K562 (cell line): ENCODE data around the gene RASGRP1. TPM values are rescaled to one million over a fixed set of nuclear protein-coding genes. Genes with fewer than 3 reads are reported as not detected.
A peak's percentile ranks its signal among the peaks of the same experiment; 100 is the strongest.

ENCODE experiments used
- ARHGAP35 ChIP-seq: fragments of 450-650 bp; IDR thresholded peaks from 2 replicates; pipeline ENCODE4 v1.6.1; 2018; ENCODE audit not compliant: partially characterized antibody
- ATF1 ChIP-seq, 2 experiments: fragments of 450-650 bp in 1 of 2; IDR thresholded peaks; 2 replicates each; pipeline ENCODE4 v1.6.1; 2016; ENCODE audit warnings: missing compliant biosample characterization in 1 of 2, missing genetic modification characterization in 1 of 2
- DNMT1 ChIP-seq: fragments of 450-650 bp; IDR thresholded peaks from 2 replicates; pipeline ENCODE4 v1.6.1; 2016; ENCODE audit warnings: antibody characterized with exemption, mild to moderate bottlenecking
- DPF2 ChIP-seq: fragments of 450-650 bp; IDR thresholded peaks from 2 replicates; pipeline ENCODE4 v1.6.1; 2016
- FOXA3 ChIP-seq, 2 experiments: fragments of 450-650 bp in 1 of 2; sonication (generic) in 1 of 2; formaldehyde crosslinking; IDR thresholded peaks in 1 of 2; conservative IDR thresholded peaks in 1 of 2; 2 replicates each; pipeline versions ENCODE4 v1.4.0 to v1.8.0; 2020 to 2022; ENCODE audit warnings: mild to moderate bottlenecking in 2 of 2, missing genetic modification reagents in 1 of 2
- FOXJ2 ChIP-seq: fragments of 200-800 bp; sonication (Bioruptor generic); IDR thresholded peaks from 2 replicates; pipeline ENCODE4 v1.6.1; 2016; ENCODE audit warnings: missing genetic modification characterization, missing compliant biosample characterization
- MECOM ChIP-seq: fragments of 250-450 bp; sonication (Bioruptor Pico); IDR thresholded peaks from 2 replicates; pipeline ENCODE4 v1.8.0; 2022; ENCODE audit warnings: inconsistent platforms
- MYNN ChIP-seq, 2 experiments: sonication (generic); formaldehyde crosslinking in 1 of 2; IDR thresholded peaks; 2 replicates each; pipeline versions ENCODE4 v1.5.0 to v1.6.1; 2016 to 2020; ENCODE audit warnings: antibody characterized with exemption in 1 of 2, missing genetic modification reagents in 1 of 2
- NRF1 ChIP-seq, 2 experiments: fragments of 450-650 bp; IDR thresholded peaks in 1 of 2; conservative IDR thresholded peaks in 1 of 2; 2 replicates each; pipeline ENCODE4 v1.6.1; 2014; ENCODE audit warnings: mild to moderate bottlenecking in 2 of 2
- SP1 ChIP-seq: sonication (generic); formaldehyde crosslinking; IDR thresholded peaks from 2 replicates; pipeline ENCODE4 v1.8.1; 2022; ENCODE audit warnings: mild to moderate bottlenecking, missing genetic modification reagents
- TCF7L2 ChIP-seq: fragments of 150-350 bp; IDR thresholded peaks from 2 replicates; pipeline ENCODE4 v1.6.1; 2016; ENCODE audit warnings: low read depth, mild to moderate bottlenecking, low read length, moderate library complexity
- TEAD4 ChIP-seq, 2 experiments: sonication (generic) in 1 of 2; formaldehyde crosslinking in 1 of 2; IDR thresholded peaks; 2 replicates each; pipeline versions ENCODE4 v1.6.1 to v1.8.0; 2012 to 2022; ENCODE audit warnings: borderline replicate concordance in 1 of 2, inconsistent platforms in 1 of 2, low read length in 1 of 2, mild to moderate bottlenecking in 1 of 2, missing genetic modification reagents in 1 of 2
- U2AF1 ChIP-seq: fragments of 200-400 bp; formaldehyde crosslinking; optimal IDR thresholded peaks from 2 replicates; pipeline ENCODE3; 2017; ENCODE audit warnings: mild to moderate bottlenecking, low read depth, low read length, moderate library complexity
- ZBTB40 ChIP-seq, 2 experiments: fragments of 450-650 bp in 1 of 2; sonication (generic) in 1 of 2; formaldehyde crosslinking in 1 of 2; IDR thresholded peaks; 2 replicates each; pipeline versions ENCODE4 v1.7.1 to v1.9.0; 2016 to 2022; ENCODE audit warnings: inconsistent platforms in 1 of 2, mild to moderate bottlenecking in 1 of 2, missing genetic modification reagents in 1 of 2
- ZBTB43 ChIP-seq: sonication (generic); formaldehyde crosslinking; IDR thresholded peaks from 2 replicates; pipeline ENCODE4 v1.8.0; 2023; ENCODE audit warnings: mild to moderate bottlenecking, missing genetic modification reagents
- ZNF384 ChIP-seq: IDR thresholded peaks from 2 replicates; pipeline ENCODE4 v1.6.1; 2012; ENCODE audit warnings: low read depth, low read length, improper control_type of control experiment
- ZNF41 ChIP-seq: fragments of 250-450 bp; sonication (Bioruptor Pico); conservative IDR thresholded peaks from 2 replicates; pipeline ENCODE4 v1.4.0; 2020; ENCODE audit warnings: mild to moderate bottlenecking
- ZNF695 ChIP-seq: fragments of 450-650 bp; formaldehyde crosslinking; IDR thresholded peaks from 2 replicates; pipeline ENCODE4 v1.4.0; 2020; ENCODE audit warnings: mild to moderate bottlenecking, moderate library complexity
- ZNF696 ChIP-seq: fragments of 250-450 bp; sonication (Bioruptor Pico); conservative IDR thresholded peaks from 2 replicates; pipeline ENCODE4 v1.4.0; 2020; ENCODE audit warnings: mild to moderate bottlenecking, moderate library complexity
- polyA plus RNA-seq, 8 experiments: library from polyadenylated mRNA; depleted of rRNA in 4 of 8; stranded (reverse) in 5 of 8; unstranded in 3 of 8; fragments of >200 nt; fragmentation: Nextera tagmentation in 2 of 8; fragmentation: Illumina TruSeq in 1 of 8; extraction: Ambion mirVana in 2 of 8; extraction: Trizol in 1 of 8; gene quantifications; 2 replicates each; pipeline versions ENCODE4 v1.2.1 to v1.2.3, GENCODE V29; 2011 to 2014; ENCODE audit warnings: inconsistent platforms in 1 of 8, missing spikeins in 1 of 8
- total RNA-seq, 7 experiments: library from RNA; depleted of rRNA in 6 of 7; stranded (reverse); fragments of >200 nt in 6 of 7; fragmentation: Illumina TruSeq in 2 of 7; extraction: Trizol in 2 of 7; gene quantifications; 2 replicates each; pipeline versions ENCODE4 v1.2.1 to v1.2.3, GENCODE V29; 2011 to 2021; ENCODE audit warnings: low replicate concordance in 1 of 7

RASGRP1 gene
- total and polyA plus RNA-seq, 9 of the 15 experiments (the other 6 are each of a cell fraction or from before 2014, with no cell fraction given) = 0.14 to 0.72 (median 0.31) TPM

GRCh38 chr15:38589502-38589901, 24.9 kb upstream of the RASGRP1 start (continued):
- TF ChIP-seq ZBTB40 (IDR thresholded peaks at IDR 0.05) (no peak), ZBTB40 (CRISPR knock-in tag; IDR thresholded peaks at IDR 0.05) (no peak), FOXA3 (CRISPR knock-in tag; conservative IDR thresholded peaks at IDR 0.05 in 1 of 2, IDR thresholded peaks at IDR 0.05 in 1 of 2) (no peak), ARHGAP35 (no peak), DPF2 (peak; percentile 94), ZNF696 (CRISPR knock-in tag) (no peak), NRF1 (conservative IDR thresholded peaks at IDR 0.05 in 1 of 2, IDR thresholded peaks at IDR 0.05 in 1 of 2) (no peak), MECOM (CRISPR knock-in tag) (0 out of 2 replicates have a peak, but pooled peaks have one; percentile 49), MYNN (IDR thresholded peaks at IDR 0.05) (no peak), MYNN (CRISPR knock-in tag; IDR thresholded peaks at IDR 0.05) (no peak), FOXJ2 (tag) (no peak), ZBTB43 (no peak), SP1 (CRISPR knock-in tag) (no peak), U2AF1 (no peak), ATF1 (CRISPR knock-in tag; IDR thresholded peaks at IDR 0.05) (no peak), ATF1 (tag; IDR thresholded peaks at IDR 0.05) (peak; percentile 64; the same call in 1 of the 2 replicates), TEAD4 (IDR thresholded peaks at IDR 0.05; ENCODE audit: low read length) (peak; percentile 52; the same call in 1 of the 2 replicates), TEAD4 (CRISPR knock-in tag; IDR thresholded peaks at IDR 0.05; ENCODE audit: borderline replicate concordance) (no peak), ZNF695 (CRISPR knock-in tag) (no peak), DNMT1 (no peak), ZNF384 (no peak), ZNF41 (no peak), TCF7L2 (no peak)
